Body of pancreas (tissue), 4 donors: ENCODE results near the gene APLP1. TPM values are rescaled to one million over a fixed set of nuclear protein-coding genes. Genes with fewer than 3 reads are reported as not detected.

Experiments used
- ATAC-seq: fragments of 150-250 bp; one replicate; pipeline ENCODE4 v1.9.1; 2016
- DNase-seq, 4 donors: peaks; one replicate each; pipeline ENCODE4 v3.0.0-alpha.2; 2019
- H3K27ac ChIP-seq, 4 donors: fragments of 200-600 bp; sonication (generic); 1 replicate in 3 of 4; 2 replicates in 1 of 4; pipeline versions ENCODE4 v1.5.1 to v1.6.1; 2016 to 2019; ENCODE audit warnings: mild to moderate bottlenecking in 1 of 4, mixed read lengths in 1 of 4, moderate library complexity in 1 of 4
- H3K27me3 ChIP-seq, 2 donors: fragments of 200-600 bp; sonication (generic); one replicate each; pipeline ENCODE4 v1.6.0; 2016; ENCODE audit warnings: mild to moderate bottlenecking in 1 of 2
- H3K36me3 ChIP-seq, 2 donors: fragments of 200-600 bp; sonication (generic); replicated peaks in 1 of 2; 2 replicates each; pipeline ENCODE4 v1.5.1; 2016; ENCODE audit warnings: low read depth in 2 of 2; ENCODE audit not compliant: insufficient read depth in 1 of 2
- H3K4me1 ChIP-seq: fragments of 200-600 bp; sonication (generic); one replicate; pipeline ENCODE4 v1.6.0; 2016
- H3K4me3 ChIP-seq, 2 donors: fragments of 200-600 bp; sonication (generic); 1 replicate in 1 of 2; 2 replicates in 1 of 2; pipeline ENCODE4 v1.5.1; 2016 to 2019
- H3K9me3 ChIP-seq, 3 donors: fragments of 200-600 bp; sonication (generic); 1 replicate in 2 of 3; 2 replicates in 1 of 3; pipeline ENCODE4 v1.5.1; 2016
- POLR2A ChIP-seq, 3 donors: fragments of 450-650 bp; IDR thresholded peaks; one replicate each; pipeline ENCODE4 v1.6.1; 2016; ENCODE audit warnings: antibody characterized with exemption in 3 of 3, mild to moderate bottlenecking in 2 of 3
- WGBS, 2 donors: methylation state at CpG; one replicate each; pipeline ENCODE4 v1.1.5; 2017; 5-methylcytosine and 5-hydroxymethylcytosine counted together
- intact Hi-C: fragments of 100-400 bp; cut with DNase I; formaldehyde crosslinking; loops from one replicate; pipeline ENCODE4 v1.15.1; 2023
- small RNA-seq: library from RNA; depleted of rRNA; stranded (forward); fragments of <200 nt; gene quantifications from one replicate; pipeline ENCODE3, GENCODE V24; 2016
- total RNA-seq, 2 donors: library from RNA; depleted of rRNA; stranded (reverse); fragments of >200 nt; gene quantifications; one replicate each; pipeline ENCODE4 v1.1.0, GENCODE V29; 2016
- TF ChIP-seq, protein P1 (sequence below), 7 experiments: fragments of 450-650 bp in 4 of 7; fragments of 200-600 bp in 3 of 7; sonication (generic) in 3 of 7; IDR thresholded peaks; one replicate each; pipeline ENCODE4 v1.5.1; 2016 to 2019; ENCODE audit warnings: antibody characterized with exemption in 7 of 7

APLP1 gene
- total RNA-seq, 2 donors from 2014 or later: 40.9 to 47.0 TPM

DNA sequence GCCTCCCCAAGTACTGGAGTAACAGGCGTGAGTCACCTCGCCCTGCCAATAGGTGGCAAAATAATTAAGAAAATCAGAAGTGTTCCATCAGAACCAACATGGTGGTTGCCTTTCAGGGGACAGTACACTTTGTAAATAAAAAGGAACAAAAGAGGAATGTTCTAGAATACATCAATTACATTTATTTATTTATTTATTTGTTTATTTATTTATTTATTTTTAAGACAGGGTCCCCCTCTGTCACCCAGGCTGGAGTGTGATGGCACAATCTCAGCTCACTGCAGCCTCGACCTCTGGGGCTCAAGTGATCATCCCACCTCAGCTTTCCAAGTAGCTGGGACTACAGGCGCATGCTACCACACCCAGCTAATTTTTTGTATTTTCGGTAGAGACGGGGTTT is 52.6 kb downstream of the APLP1 start:
- Histone ChIP-seq H3K36me3 (no peaks in the 10 kb centered on the region), H3K27me3 (no peaks in the 10 kb centered on the region), H3K27ac (no peak overlapping the region), H3K9me3 (no peaks in the 10 kb centered on the region), H3K4me3 (no peak overlapping the region), H3K4me1 (no peaks in the 10 kb centered on the region)
- no peak for TF ChIP-seq POLR2A (IDR thresholded peaks at IDR 0.05)
- TF ChIP-seq, protein P1, sequence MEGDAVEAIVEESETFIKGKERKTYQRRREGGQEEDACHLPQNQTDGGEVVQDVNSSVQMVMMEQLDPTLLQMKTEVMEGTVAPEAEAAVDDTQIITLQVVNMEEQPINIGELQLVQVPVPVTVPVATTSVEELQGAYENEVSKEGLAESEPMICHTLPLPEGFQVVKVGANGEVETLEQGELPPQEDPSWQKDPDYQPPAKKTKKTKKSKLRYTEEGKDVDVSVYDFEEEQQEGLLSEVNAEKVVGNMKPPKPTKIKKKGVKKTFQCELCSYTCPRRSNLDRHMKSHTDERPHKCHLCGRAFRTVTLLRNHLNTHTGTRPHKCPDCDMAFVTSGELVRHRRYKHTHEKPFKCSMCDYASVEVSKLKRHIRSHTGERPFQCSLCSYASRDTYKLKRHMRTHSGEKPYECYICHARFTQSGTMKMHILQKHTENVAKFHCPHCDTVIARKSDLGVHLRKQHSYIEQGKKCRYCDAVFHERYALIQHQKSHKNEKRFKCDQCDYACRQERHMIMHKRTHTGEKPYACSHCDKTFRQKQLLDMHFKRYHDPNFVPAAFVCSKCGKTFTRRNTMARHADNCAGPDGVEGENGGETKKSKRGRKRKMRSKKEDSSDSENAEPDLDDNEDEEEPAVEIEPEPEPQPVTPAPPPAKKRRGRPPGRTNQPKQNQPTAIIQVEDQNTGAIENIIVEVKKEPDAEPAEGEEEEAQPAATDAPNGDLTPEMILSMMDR (IDR thresholded peaks at IDR 0.05): no peak
- WGBS, 2 donors: 78 to 80% methylated on average over 6 of the region's 6 CpGs
- intact Hi-C loops: no loop called here
- DNase-seq (no peak), ATAC-seq (no peak)

DNA sequence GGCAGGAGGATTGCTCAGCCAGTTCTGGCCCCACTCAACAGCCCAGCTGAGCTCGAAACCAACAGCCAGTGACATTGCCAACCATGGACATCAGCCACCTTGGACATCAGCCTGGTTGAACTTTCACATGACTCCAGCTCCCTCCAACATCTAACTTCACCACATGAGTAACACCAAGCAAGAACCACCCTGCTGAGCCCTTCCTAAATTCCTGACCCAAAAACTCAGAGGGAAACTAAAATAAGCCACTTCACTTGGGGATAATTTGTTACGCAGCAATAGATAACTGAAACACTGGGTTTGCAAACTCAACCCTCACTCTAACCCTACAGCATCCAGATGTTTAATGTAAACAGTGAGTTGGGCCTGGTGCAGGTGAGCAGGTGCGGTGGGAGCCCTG is 57.1 kb downstream of the APLP1 start:
- H3K4me3 ChIP-seq: no peak overlapping the region
- intact Hi-C loops: loop anchor here (5.0 kb wide), 1 partner anchor 38 kb away; no protein-coding TSS in a partner anchor
- H3K4me1 ChIP-seq: no peaks in the 10 kb centered on the region
- no peaks in the 10 kb centered on the region for H3K27me3 ChIP-seq
- H3K9me3 ChIP-seq: no peaks in the 10 kb centered on the region
- no peaks in the 10 kb centered on the region for H3K36me3 ChIP-seq
- ATAC-seq: no peak
- no peak for DNase-seq
- TF ChIP-seq POLR2A (IDR thresholded peaks at IDR 0.05): no peak
- TF ChIP-seq, protein P1 (IDR thresholded peaks at IDR 0.05): no peak
- WGBS, 2 donors: 81 to 84% methylated on average over 3 of the region's 3 CpGs
- H3K27ac ChIP-seq: no peak overlapping the region

DNA sequence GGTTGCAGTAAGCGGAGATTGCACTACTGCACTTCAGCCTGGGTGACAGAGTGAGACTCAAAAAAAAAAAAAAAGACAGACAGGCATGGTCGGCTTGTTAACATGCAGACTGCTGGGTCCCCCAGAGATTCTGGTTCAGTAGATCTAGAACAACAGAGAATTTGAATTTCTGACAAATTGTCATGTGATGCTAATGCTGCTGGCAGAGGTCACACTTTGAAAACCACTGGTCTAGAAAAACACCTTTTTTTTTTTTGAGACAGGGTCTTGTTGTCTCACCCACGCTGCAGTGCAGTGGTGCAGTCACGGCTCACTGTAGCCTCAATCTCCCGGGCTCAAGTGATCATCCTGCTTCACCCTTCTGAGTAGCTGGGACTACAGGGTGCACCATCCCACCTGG is 60.1 kb downstream of the APLP1 start:
- no peak for TF ChIP-seq POLR2A (IDR thresholded peaks at IDR 0.05)
- TF ChIP-seq, protein P1 (IDR thresholded peaks at IDR 0.05): no peak
- intact Hi-C loops: loop anchor here (5.0 kb wide), 1 partner anchor 41 kb away; no protein-coding TSS in a partner anchor
- no peaks in the 10 kb centered on the region for H3K27me3 ChIP-seq
- no peak for ATAC-seq
- WGBS, 2 donors: 65 to 68% methylated on average over 5 of the region's 5 CpGs
- no peaks in the 10 kb centered on the region for H3K36me3 ChIP-seq
- no peaks in the 10 kb centered on the region for H3K9me3 ChIP-seq
- no peak overlapping the region for H3K4me3 ChIP-seq
- no peak overlapping the region for H3K27ac ChIP-seq
- peaks cover 3% of the 10 kb centered on the region for H3K4me1 ChIP-seq
- no peak for DNase-seq

Small RNAs within 50 kb of the gene (small RNA-seq; reads per million reads assigned to genes)
- gene RN7SL402P: not detected

Other genes starting within 250 kb of the APLP1 start
- 10 to 100 TPM; 26.7 to 65.3 TPM for gene RBM42, start 239.5 kb upstream of the APLP1 start, total RNA-seq
- not detected for gene ETV2, start 226.8 kb upstream of the APLP1 start, total RNA-seq
- 100 to 1,000 TPM; 134 to 151 TPM for gene COX6B1, start 220.3 kb upstream of the APLP1 start, total RNA-seq
- gene UPK1A, start 202.1 kb upstream of the APLP1 start, total RNA-seq: not detected
- not detected for gene ZBTB32, start 164.0 kb upstream of the APLP1 start, total RNA-seq
- 10 to 100 TPM; 18.7 to 31.6 TPM for gene KMT2B, start 150.6 kb upstream of the APLP1 start, total RNA-seq
- 10 to 100 TPM in 1 of 2 donors, 1 to 10 TPM in 1; 6.0 to 11.2 TPM for gene IGFLR1, start 126.1 kb upstream of the APLP1 start, total RNA-seq
- 10 to 100 TPM; 26.2 to 83.4 TPM for gene U2AF1L4, start 123.2 kb upstream of the APLP1 start, total RNA-seq
- 10 to 100 TPM; 10.6 to 21.1 TPM for gene PSENEN, start 122.9 kb upstream of the APLP1 start, total RNA-seq
- 1 to 10 TPM; 6.7 to 7.6 TPM for gene LIN37, start 120.0 kb upstream of the APLP1 start, total RNA-seq
- gene HSPB6, start 111.5 kb upstream of the APLP1 start, total RNA-seq: 100 to 1,000 TPM in 1 of 2 donors, 10 to 100 TPM in 1; 35.0 to 117 TPM
- 10 to 100 TPM in 1 of 2 donors, 1 to 10 TPM in 1; 7.3 to 14.2 TPM for gene PROSER3, start 110.4 kb upstream of the APLP1 start, total RNA-seq
- gene ARHGAP33, start 93.0 kb upstream of the APLP1 start, total RNA-seq: 10 to 100 TPM in 1 of 2 donors, 1 to 10 TPM in 1; 8.6 to 71.5 TPM
- 1 to 10 TPM in 1 of 2 donors, under 1 TPM in 1; 0.99 to 3.9 TPM for gene PRODH2, start 55.7 kb upstream of the APLP1 start, total RNA-seq
- 10 to 100 TPM; 14.0 to 33.6 TPM for gene NPHS1, start 16.1 kb upstream of the APLP1 start, total RNA-seq
- 10 to 100 TPM; 42.5 to 75.5 TPM for gene KIRREL2, start 11.7 kb upstream of the APLP1 start, total RNA-seq
- 1 to 10 TPM; 6.3 to 6.5 TPM for gene NFKBID, start 32.0 kb downstream of the APLP1 start, total RNA-seq
- 1 to 10 TPM in 1 of 2 donors, not detected in 1; 5.2 TPM for gene HCST, start 34.0 kb downstream of the APLP1 start, total RNA-seq
- 10 to 100 TPM; 19.2 to 38.6 TPM for gene TYROBP, start 39.7 kb downstream of the APLP1 start, total RNA-seq
- gene LRFN3, start 67.8 kb downstream of the APLP1 start, total RNA-seq: 10 to 100 TPM; 13.2 to 14.5 TPM
- gene SDHAF1, start 126.6 kb downstream of the APLP1 start, total RNA-seq: 10 to 100 TPM; 33.9 to 39.2 TPM
- 1 to 10 TPM; 4.9 to 9.3 TPM for gene SYNE4, start 140.2 kb downstream of the APLP1 start, total RNA-seq
- 10 to 100 TPM in 1 of 2 donors, 1 to 10 TPM in 1; 9.6 to 33.0 TPM for gene ALKBH6, start 145.6 kb downstream of the APLP1 start, total RNA-seq
- gene CLIP3, start 164.3 kb downstream of the APLP1 start, total RNA-seq: 1 to 10 TPM; 3.3 to 4.9 TPM
- 1 to 10 TPM; 1.3 to 6.0 TPM for gene THAP8, start 185.7 kb downstream of the APLP1 start, total RNA-seq
- gene WDR62, start 186.3 kb downstream of the APLP1 start, total RNA-seq: under 1 TPM; 0.26 to 0.33 TPM
- gene OVOL3, start 242.6 kb downstream of the APLP1 start, total RNA-seq: not detected
- gene POLR2I, start 246.3 kb downstream of the APLP1 start, total RNA-seq: 10 to 100 TPM; 33.5 to 95.9 TPM
- gene TBCB, start 246.9 kb downstream of the APLP1 start, total RNA-seq: 10 to 100 TPM; 49.8 to 71.3 TPM